ENCODE measurements around the gene DOK3. TPM values are rescaled to one million over a fixed set of nuclear protein-coding genes. Genes with fewer than 3 reads are reported as not detected.

The DOK3 gene
- total RNA-seq, 1 donor: 2.6 TPM

GRCh38 chr5:177457852-177458681 lies 51.6 kb downstream of the DOK3 start:
- no peak overlapping the region for H3K4me3 ChIP-seq (ENCODE audit: low read depth, low read length)
- TF ChIP-seq, protein P1, sequence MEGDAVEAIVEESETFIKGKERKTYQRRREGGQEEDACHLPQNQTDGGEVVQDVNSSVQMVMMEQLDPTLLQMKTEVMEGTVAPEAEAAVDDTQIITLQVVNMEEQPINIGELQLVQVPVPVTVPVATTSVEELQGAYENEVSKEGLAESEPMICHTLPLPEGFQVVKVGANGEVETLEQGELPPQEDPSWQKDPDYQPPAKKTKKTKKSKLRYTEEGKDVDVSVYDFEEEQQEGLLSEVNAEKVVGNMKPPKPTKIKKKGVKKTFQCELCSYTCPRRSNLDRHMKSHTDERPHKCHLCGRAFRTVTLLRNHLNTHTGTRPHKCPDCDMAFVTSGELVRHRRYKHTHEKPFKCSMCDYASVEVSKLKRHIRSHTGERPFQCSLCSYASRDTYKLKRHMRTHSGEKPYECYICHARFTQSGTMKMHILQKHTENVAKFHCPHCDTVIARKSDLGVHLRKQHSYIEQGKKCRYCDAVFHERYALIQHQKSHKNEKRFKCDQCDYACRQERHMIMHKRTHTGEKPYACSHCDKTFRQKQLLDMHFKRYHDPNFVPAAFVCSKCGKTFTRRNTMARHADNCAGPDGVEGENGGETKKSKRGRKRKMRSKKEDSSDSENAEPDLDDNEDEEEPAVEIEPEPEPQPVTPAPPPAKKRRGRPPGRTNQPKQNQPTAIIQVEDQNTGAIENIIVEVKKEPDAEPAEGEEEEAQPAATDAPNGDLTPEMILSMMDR (IDR thresholded peaks at IDR 0.05; ENCODE audit: insufficient read depth, low read depth, low read length): no peak
- no peak for DNase-seq (ENCODE audit: low read depth)

- DNase-seq (ENCODE audit: low read depth): peak; percentile 96
- no peak overlapping the region for H3K4me3 ChIP-seq (ENCODE audit: low read depth, low read length)
- TF ChIP-seq, protein P1 (IDR thresholded peaks at IDR 0.05; ENCODE audit: insufficient read depth, low read depth, low read length): peak; percentile 68
Observed at GRCh38 chr5:177456976-177457851, 52.4 kb downstream of the DOK3 start.

GRCh38 chr5:177456591-177456964 lies 53.0 kb downstream of the DOK3 start:
- TF ChIP-seq, protein P1 (IDR thresholded peaks at IDR 0.05; ENCODE audit: insufficient read depth, low read depth, low read length): no peak
- no peak overlapping the region for H3K4me3 ChIP-seq (ENCODE audit: low read depth, low read length)
- no peak for DNase-seq (ENCODE audit: low read depth)

DNA sequence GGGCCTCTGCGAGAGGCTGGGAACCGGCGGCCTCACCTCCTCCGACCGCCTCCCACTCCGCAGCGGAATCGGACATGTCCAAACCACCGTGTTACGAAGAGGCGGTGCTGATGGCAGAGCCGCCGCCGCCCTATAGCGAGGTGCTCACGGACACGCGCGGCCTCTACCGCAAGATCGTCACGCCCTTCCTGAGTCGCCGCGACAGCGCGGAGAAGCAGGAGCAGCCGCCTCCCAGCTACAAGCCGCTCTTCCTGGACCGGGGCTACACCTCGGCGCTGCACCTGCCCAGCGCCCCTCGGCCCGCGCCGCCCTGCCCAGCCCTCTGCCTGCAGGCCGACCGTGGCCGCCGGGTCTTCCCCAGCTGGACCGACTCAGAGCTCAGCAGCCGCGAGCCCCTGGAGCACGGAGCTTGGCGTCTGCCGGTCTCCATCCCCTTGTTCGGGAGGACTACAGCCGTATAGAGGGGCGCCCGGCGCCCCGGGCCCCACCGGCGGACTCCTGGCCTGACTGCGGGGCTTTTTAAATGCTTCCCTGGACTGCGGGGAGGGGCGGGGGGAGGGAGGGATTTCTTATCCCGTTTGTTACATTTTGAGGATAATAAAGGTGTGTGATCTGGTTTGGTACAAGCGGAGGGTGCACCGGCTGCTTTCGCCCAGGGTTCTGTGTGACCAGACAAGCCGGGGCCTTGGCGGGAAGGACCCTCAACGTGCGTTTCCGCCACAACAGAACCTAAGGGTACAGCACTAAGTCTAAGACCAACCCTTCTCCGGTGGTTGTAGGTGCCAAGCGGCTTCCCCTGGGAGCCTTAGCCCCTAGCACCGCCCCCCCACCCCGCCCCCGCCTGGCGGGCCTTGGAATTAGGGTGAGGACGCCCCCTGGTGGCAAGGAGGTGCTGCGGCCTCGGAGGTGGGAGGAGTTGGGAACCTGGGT lies 53.7 kb downstream of the DOK3 start:
- peak overlapping the region; percentile 57 for H3K4me3 ChIP-seq (ENCODE audit: low read depth, low read length)
- DNase-seq (ENCODE audit: low read depth): peak; percentile 93
- TF ChIP-seq, protein P1 (IDR thresholded peaks at IDR 0.05; ENCODE audit: insufficient read depth, low read depth, low read length): peak; percentile 84

GRCh38 chr5:177455036-177455660 lies 54.5 kb downstream of the DOK3 start:
- TF ChIP-seq, protein P1 (IDR thresholded peaks at IDR 0.05; ENCODE audit: insufficient read depth, low read depth, low read length): peak; percentile 53
- DNase-seq (ENCODE audit: low read depth): peak; percentile 65
- peak overlapping the region; percentile 57 for H3K4me3 ChIP-seq (ENCODE audit: low read depth, low read length)

Measured in fibroblast of villous mesenchyme (primary cell).